GM12878 (cell line): ENCODE data around the gene OMG. TPM values are rescaled to one million over a fixed set of nuclear protein-coding genes. Genes with fewer than 3 reads are reported as not detected.
A peak's percentile ranks its signal among the peaks of the same experiment; 100 is the strongest.

Experiments used
- BCL3 ChIP-seq: IDR thresholded peaks from 2 replicates; pipeline ENCODE4 v1.6.1; 2011; ENCODE audit warnings: borderline replicate concordance, low read depth, mild to moderate bottlenecking, moderate library complexity, low read length; ENCODE audit not compliant: insufficient read depth, poor library complexity, severe bottlenecking
- IRF4 ChIP-seq: IDR thresholded peaks from 2 replicates; pipeline ENCODE4 v1.6.1; 2011; ENCODE audit warnings: low read depth, low read length
- MXI1 ChIP-seq: fragments of 150-350 bp; IDR thresholded peaks from 2 replicates; pipeline ENCODE4 v1.6.1; 2011; ENCODE audit warnings: low read depth, mild to moderate bottlenecking, inconsistent platforms, low read length, improper control_type of control experiment
- MYB ChIP-seq: fragments of 150-350 bp; IDR thresholded peaks from 2 replicates; pipeline ENCODE4 v1.6.1; 2014; ENCODE audit warnings: mild to moderate bottlenecking, low read depth, low read length, borderline replicate concordance
- NBN ChIP-seq: fragments of 450-650 bp; IDR thresholded peaks from 2 replicates; pipeline ENCODE4 v1.6.1; 2016
- NFYA ChIP-seq: IDR thresholded peaks from 2 replicates; pipeline ENCODE4 v1.6.1; 2011; ENCODE audit warnings: low read depth, mild to moderate bottlenecking, low read length, improper control_type of control experiment, borderline replicate concordance
- NRF1 ChIP-seq: conservative IDR thresholded peaks from 2 replicates; pipeline ENCODE4 v1.6.1; 2011; ENCODE audit warnings: mild to moderate bottlenecking, low read depth, low read length, improper control_type of control experiment
- POLR2AphosphoS2 ChIP-seq: IDR thresholded peaks from 2 replicates; pipeline ENCODE4 v1.6.1; 2011; ENCODE audit warnings: low read depth, mild to moderate bottlenecking, low read length, improper control_type of control experiment, moderate library complexity
- POLR2AphosphoS5 ChIP-seq: IDR thresholded peaks from 2 replicates; pipeline ENCODE4 v1.6.1; 2011; ENCODE audit warnings: mild to moderate bottlenecking, low read length, inconsistent platforms
- RAD21 ChIP-seq: IDR thresholded peaks from 2 replicates; pipeline ENCODE4 v1.6.1; 2011; ENCODE audit warnings: mild to moderate bottlenecking, low read depth, low read length, moderate library complexity; ENCODE audit not compliant: insufficient read depth
- RELB ChIP-seq: fragments of 450-650 bp; IDR thresholded peaks from 2 replicates; pipeline ENCODE4 v1.6.1; 2017; ENCODE audit warnings: low read depth, mild to moderate bottlenecking, moderate library complexity
- SIN3A ChIP-seq: IDR thresholded peaks from 2 replicates; pipeline ENCODE4 v1.6.1; 2012; ENCODE audit warnings: low read depth, low read length, improper control_type of control experiment
- TAF1 ChIP-seq: IDR thresholded peaks from 2 replicates; pipeline ENCODE4 v1.6.1; 2011; ENCODE audit warnings: mild to moderate bottlenecking, low read depth, low read length, borderline replicate concordance
- YY1 ChIP-seq: IDR thresholded peaks from 2 replicates; pipeline ENCODE4 v1.6.1; 2011; ENCODE audit warnings: low read depth, mild to moderate bottlenecking, low read length
- polyA plus RNA-seq, 11 experiments: library from polyadenylated mRNA; depleted of rRNA in 4 of 11; unstranded in 6 of 11; stranded (reverse) in 5 of 11; fragments of >200 nt; fragmentation: Nextera tagmentation in 4 of 11; fragmentation: Illumina TruSeq in 1 of 11; extraction: Ambion mirVana in 4 of 11; extraction: Trizol in 1 of 11; gene quantifications; 1 replicate in 1 of 11; 2 replicates in 10 of 11; pipeline versions ENCODE4 v1.2.1 to v1.2.3, GENCODE V29; 2011 to 2016; ENCODE audit warnings: inconsistent platforms in 2 of 11, missing spikeins in 2 of 11, low read depth in 1 of 11
- total RNA-seq, 4 experiments: library from RNA; depleted of rRNA in 3 of 4; stranded (reverse); fragments of >200 nt in 3 of 4; fragmentation: Illumina TruSeq in 1 of 4; extraction: Trizol in 1 of 4; gene quantifications; 2 replicates each; pipeline versions ENCODE4 v1.2.1 to v1.2.3, GENCODE V29; 2013 to 2021

The OMG gene
- total and polyA plus RNA-seq, 10 of the 15 experiments (the other 5 are each of a cell fraction or from before 2014, with no cell fraction given), result 0.09 to 0.96 (median 0.26) TPM

GRCh38 chr17:31310260-31310659 lies 13.2 kb upstream of the OMG start (continued):
- no peak for TF ChIP-seq POLR2AphosphoS5
- TF ChIP-seq IRF4, result no peak
- no peak for TF ChIP-seq SIN3A
- no peak for TF ChIP-seq RAD21
- no peak for TF ChIP-seq BCL3
- TF ChIP-seq YY1, result peak; percentile 76; the same call in 1 of the 2 replicates
- TF ChIP-seq NBN, result peak; percentile 74
- TF ChIP-seq NFYA, result no peak
- no peak for TF ChIP-seq NRF1
- TF ChIP-seq TAF1, result peak; percentile 47; the same call in 1 of the 2 replicates
- TF ChIP-seq RELB, result 0 out of 2 replicates have a peak, but pooled peaks have one; percentile 17
- TF ChIP-seq MYB, result no peak
- no peak for TF ChIP-seq POLR2AphosphoS2
- no peak for TF ChIP-seq MXI1
